ENCODE results near the gene NLRP3.
"Not testable (repeated sequence)": the region's sequence is repeated elsewhere in the genome, so short reads cannot be mapped to it uniquely, and the experiment has no call there.

GRCh38 chr1:247374651-247375334 lies 41.2 kb upstream of the NLRP3 start:
- TF ChIP-seq MIXL1 (CRISPR knock-in tag; IDR thresholded peaks at IDR 0.05); ZNF781 (CRISPR knock-in tag; IDR thresholded peaks at IDR 0.05; ENCODE audit: borderline replicate concordance, not compliant biosample characterization); BHLHE40 (IDR thresholded peaks at IDR 0.05; ENCODE audit: low read length); SYNCRIP (IDR thresholded peaks at IDR 0.05; ENCODE audit: insufficient read depth, low read depth, low read length); ZNF121 (CRISPR knock-in tag; IDR thresholded peaks at IDR 0.05); ZNF10 (CRISPR knock-in tag; IDR thresholded peaks at IDR 0.05; ENCODE audit: borderline replicate concordance, low read depth): not testable (repeated sequence)

Data from HepG2 (cell line).